Type B pancreatic cell (in vitro differentiated cells): ENCODE measurements around the gene MAPK14. TPM values are rescaled to one million over a fixed set of nuclear protein-coding genes. Genes with fewer than 3 reads are reported as not detected.

ENCODE experiments used
- DNase-seq: peaks from one replicate; pipeline ENCODE4 v3.0.0; 2021; ENCODE audit warnings: mixed read lengths; ENCODE audit not compliant: unreplicated experiment; ENCODE audit errors: extremely low spot score
- H3K27ac Mint-ChIP-seq: 2 replicates; pipeline ENCODE4 v1.8.0; 2021; ENCODE audit warnings: mild to moderate bottlenecking, mixed read lengths
- H3K27me3 Mint-ChIP-seq: 2 replicates; pipeline ENCODE4 v1.8.0; 2021; ENCODE audit warnings: mixed read lengths
- H3K36me3 Mint-ChIP-seq: 2 replicates; pipeline ENCODE4 v1.8.0; 2021; ENCODE audit warnings: mixed read lengths
- H3K4me1 Mint-ChIP-seq: one replicate; pipeline ENCODE4 v1.8.0; 2021; ENCODE audit warnings: mixed read lengths; ENCODE audit not compliant: unreplicated experiment
- H3K4me3 Mint-ChIP-seq: 2 replicates; pipeline ENCODE4 v1.8.0; 2021; ENCODE audit warnings: mild to moderate bottlenecking, mixed read lengths
- H3K9me3 Mint-ChIP-seq: 2 replicates; pipeline ENCODE4 v1.8.0; 2021; ENCODE audit warnings: mixed read lengths
- total RNA-seq: library from RNA; stranded (reverse); gene quantifications from 2 replicates; pipeline ENCODE4 v1.2.1, GENCODE V29; 2021; ENCODE audit warnings: low replicate concordance
- TF ChIP-seq, protein P1 (sequence below): fragments of 200-600 bp; sonication (generic); conservative IDR thresholded peaks from 2 replicates; pipeline ENCODE4 v1.5.0; 2021; ENCODE audit warnings: antibody characterized with exemption, mild to moderate bottlenecking

Gene MAPK14
- total RNA-seq, 1 donor from 2014 or later, result 40.1 TPM

DNA sequence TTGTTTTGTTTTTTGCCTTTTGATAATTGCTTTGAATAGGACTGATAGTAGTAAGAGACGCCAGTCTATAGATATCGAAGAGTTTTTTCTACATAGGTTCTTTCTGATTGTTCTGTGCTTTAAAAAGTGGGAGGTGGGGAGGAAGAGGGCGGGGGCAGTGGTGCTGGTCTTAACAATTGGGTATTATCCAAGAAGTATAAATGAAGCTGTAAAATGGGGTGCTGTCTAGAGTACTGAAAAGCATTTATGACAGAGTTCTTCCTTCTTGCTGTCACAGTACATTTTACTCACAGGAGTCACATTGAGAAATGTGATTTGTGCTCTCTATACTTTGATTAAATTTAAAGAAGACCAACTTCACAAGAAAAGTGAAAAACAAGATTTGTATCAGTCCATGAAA lies 41.0 kb downstream of the MAPK14 start:
- Mint-ChIP-seq H3K9me3 (no peaks in the 10 kb centered on the region), H3K4me1 (peaks cover 36% of the 10 kb centered on the region), H3K27me3 (no peaks in the 10 kb centered on the region), H3K36me3 (peaks cover 10% of the 10 kb centered on the region), H3K27ac (no peak overlapping the region), H3K4me3 (no peak overlapping the region)
- no peak for DNase-seq
- TF ChIP-seq, protein P1, sequence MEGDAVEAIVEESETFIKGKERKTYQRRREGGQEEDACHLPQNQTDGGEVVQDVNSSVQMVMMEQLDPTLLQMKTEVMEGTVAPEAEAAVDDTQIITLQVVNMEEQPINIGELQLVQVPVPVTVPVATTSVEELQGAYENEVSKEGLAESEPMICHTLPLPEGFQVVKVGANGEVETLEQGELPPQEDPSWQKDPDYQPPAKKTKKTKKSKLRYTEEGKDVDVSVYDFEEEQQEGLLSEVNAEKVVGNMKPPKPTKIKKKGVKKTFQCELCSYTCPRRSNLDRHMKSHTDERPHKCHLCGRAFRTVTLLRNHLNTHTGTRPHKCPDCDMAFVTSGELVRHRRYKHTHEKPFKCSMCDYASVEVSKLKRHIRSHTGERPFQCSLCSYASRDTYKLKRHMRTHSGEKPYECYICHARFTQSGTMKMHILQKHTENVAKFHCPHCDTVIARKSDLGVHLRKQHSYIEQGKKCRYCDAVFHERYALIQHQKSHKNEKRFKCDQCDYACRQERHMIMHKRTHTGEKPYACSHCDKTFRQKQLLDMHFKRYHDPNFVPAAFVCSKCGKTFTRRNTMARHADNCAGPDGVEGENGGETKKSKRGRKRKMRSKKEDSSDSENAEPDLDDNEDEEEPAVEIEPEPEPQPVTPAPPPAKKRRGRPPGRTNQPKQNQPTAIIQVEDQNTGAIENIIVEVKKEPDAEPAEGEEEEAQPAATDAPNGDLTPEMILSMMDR, result no peak

DNA sequence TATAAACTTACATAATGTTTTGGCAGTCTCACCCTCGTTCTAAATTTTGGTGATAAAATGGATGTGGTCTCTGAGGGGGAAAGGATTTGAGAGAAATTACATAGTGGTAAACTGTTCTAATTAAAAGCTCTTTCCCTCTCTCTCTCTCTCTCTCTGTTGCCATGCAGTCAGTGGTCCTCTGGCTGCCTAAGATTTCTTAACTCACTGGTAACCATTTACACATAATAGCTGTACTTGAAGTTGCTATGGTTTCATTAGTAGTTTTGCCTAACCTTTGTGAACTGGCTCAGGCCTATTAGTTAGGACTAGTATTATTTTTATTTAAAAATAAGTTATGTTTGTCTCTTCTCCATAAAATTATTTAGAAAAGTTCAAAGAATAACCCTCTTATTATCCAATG lies 42.0 kb downstream of the MAPK14 start:
- DNase-seq, result no peak
- Mint-ChIP-seq H3K9me3 (no peaks in the 10 kb centered on the region), H3K4me3 (no peak overlapping the region), H3K27me3 (no peaks in the 10 kb centered on the region), H3K27ac (no peak overlapping the region), H3K4me1 (peaks cover 32% of the 10 kb centered on the region), H3K36me3 (peaks cover 12% of the 10 kb centered on the region)
- TF ChIP-seq, protein P1, result no peak

DNA sequence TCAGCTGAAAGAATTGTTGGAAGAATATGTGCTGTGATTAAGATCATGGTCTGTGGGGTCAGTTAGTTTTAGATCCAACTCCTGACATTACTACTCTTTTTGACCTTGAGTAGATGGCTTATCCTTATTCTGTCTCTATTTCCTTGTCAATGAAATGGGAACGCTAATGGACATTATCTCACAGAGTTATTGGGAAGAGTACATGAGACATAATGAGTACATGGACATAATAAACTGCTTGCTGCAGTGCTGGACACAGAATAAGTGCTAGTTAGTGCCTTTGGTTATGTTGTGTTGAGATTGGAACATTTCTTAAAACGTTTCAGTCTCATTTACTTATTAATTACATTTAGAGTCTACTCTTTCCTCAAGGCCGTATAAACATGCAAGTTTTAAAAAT lies 42.6 kb downstream of the MAPK14 start:
- Mint-ChIP-seq H3K4me3 (no peak overlapping the region), H3K27me3 (no peaks in the 10 kb centered on the region), H3K36me3 (peaks cover 7% of the 10 kb centered on the region), H3K27ac (no peak overlapping the region), H3K9me3 (no peaks in the 10 kb centered on the region), H3K4me1 (peaks cover 25% of the 10 kb centered on the region)
- TF ChIP-seq, protein P1, result no peak
- no peak for DNase-seq

DNA sequence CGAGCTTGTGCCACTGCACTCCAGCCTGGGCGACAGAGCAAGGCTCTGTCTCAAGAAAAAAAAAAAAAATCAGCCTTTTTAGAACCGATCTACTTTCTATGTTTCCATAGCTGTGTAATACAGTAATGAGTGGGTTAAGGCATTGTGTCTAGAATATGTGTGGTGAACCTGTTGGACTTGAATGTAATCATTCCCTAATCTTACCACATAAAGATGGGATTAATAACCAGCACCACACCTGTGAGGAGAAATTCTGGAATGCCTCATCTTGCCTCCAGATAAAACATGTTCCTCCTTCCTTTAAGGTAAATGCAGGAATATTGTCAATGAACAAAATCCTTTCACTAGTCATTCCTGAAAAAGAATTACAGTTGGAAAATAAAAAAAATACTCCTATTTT lies 43.7 kb downstream of the MAPK14 start:
- peaks cover 13% of the 10 kb centered on the region for H3K36me3 Mint-ChIP-seq
- TF ChIP-seq, protein P1, result no peak
- H3K27me3 Mint-ChIP-seq, result no peaks in the 10 kb centered on the region
- no peak overlapping the region for H3K27ac Mint-ChIP-seq
- H3K9me3 Mint-ChIP-seq, result no peaks in the 10 kb centered on the region
- DNase-seq, result no peak
- peaks cover 17% of the 10 kb centered on the region for H3K4me1 Mint-ChIP-seq
- no peak overlapping the region for H3K4me3 Mint-ChIP-seq

DNA sequence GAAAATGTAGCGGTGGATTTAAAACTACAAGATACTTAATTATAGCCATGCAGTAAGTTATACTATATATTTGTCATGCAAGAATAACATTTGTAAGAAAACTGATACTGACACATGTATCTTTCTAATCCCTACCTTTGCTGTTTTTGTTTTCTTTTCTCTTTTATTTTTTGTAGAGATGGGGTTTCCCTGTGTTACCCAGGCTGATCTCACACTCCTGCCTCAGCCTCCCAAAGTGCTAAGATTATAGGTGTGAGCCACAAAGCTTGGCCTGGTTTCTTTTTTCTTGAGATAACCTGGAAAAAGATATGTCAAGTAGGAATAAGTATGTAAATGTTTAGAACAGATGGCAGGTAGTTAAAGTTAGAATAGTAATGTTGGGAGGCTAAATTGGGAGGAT lies 44.1 kb downstream of the MAPK14 start:
- H3K27me3 Mint-ChIP-seq, result no peaks in the 10 kb centered on the region
- H3K4me3 Mint-ChIP-seq, result no peak overlapping the region
- H3K36me3 Mint-ChIP-seq, result peaks cover 13% of the 10 kb centered on the region
- TF ChIP-seq, protein P1, result no peak
- peaks cover 14% of the 10 kb centered on the region for H3K4me1 Mint-ChIP-seq
- no peak overlapping the region for H3K27ac Mint-ChIP-seq
- no peaks in the 10 kb centered on the region for H3K9me3 Mint-ChIP-seq
- no peak for DNase-seq

DNA sequence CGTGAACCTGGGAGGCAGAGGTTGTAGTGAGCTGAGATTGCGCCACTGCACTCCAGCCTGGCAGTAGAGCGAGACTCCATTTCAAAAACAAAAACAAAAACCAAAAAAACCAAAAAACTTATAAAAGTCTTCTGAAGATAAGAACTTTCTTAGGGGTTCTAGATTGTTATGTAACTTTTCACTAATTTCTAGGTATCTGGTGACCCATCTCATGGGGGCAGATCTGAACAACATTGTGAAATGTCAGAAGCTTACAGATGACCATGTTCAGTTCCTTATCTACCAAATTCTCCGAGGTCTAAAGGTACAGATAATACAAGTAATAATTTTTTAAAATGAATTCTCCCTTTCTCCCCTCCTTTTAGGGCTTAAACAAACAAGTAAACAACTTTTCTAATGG lies 45.1 kb downstream of the MAPK14 start:
- Mint-ChIP-seq H3K27ac (no peak overlapping the region), H3K9me3 (no peaks in the 10 kb centered on the region), H3K36me3 (peaks cover 18% of the 10 kb centered on the region), H3K4me1 (peaks cover 8% of the 10 kb centered on the region), H3K27me3 (no peaks in the 10 kb centered on the region), H3K4me3 (no peak overlapping the region)
- TF ChIP-seq, protein P1, result no peak
- no peak for DNase-seq
